Head of caudate nucleus (tissue), 42 donors: Measurements from ENCODE around the gene ADPRM.

Source experiments
- DNase-seq, 42 donors: peaks; one replicate each; pipeline versions ENCODE4 v3.0.0 to v3.0.0-alpha.2; 2020 to 2021; ENCODE audit warnings: mixed read lengths in 7 of 42
- intact Hi-C: fragments of 100-400 bp; cut with DNase I; formaldehyde crosslinking; loops from one replicate; pipeline ENCODE4 v1.15.0; 2022

ADPRM gene

GRCh38 chr17:10697092-10698081, at the start of gene ADPRM, which contains the start of gene SCO1:
Gene ADPRM (plus strand): TSS chr17:10697594. CDS start chr17:10704927, 7,333 bp downstream.
Gene SCO1 (minus strand): TSS chr17:10697533. CDS start chr17:10697507, 26 bp downstream.
- intact Hi-C loops, result no loop called here

GRCh38 chr17:10648381-10648780, 49.0 kb upstream of the ADPRM start:
- no peak for DNase-seq
- intact Hi-C loops, result no loop called here

More at GRCh38 chr17:10697092-10698081, at the start of gene ADPRM, which contains the start of gene SCO1:
- peak; percentile 91 to 98 (median 95) for DNase-seq

GRCh38 chr17:10648956-10649355, 48.4 kb upstream of the ADPRM start:
- no peak for DNase-seq
- intact Hi-C loops, result no loop called here

- intact Hi-C loops, result no loop called here
- DNase-seq, result no peak
Observed at GRCh38 chr17:10649602-10650001, 47.8 kb upstream of the ADPRM start.

GRCh38 chr17:10651927-10652326, 45.5 kb upstream of the ADPRM start:
- intact Hi-C loops, result no loop called here
- no peak for DNase-seq

GRCh38 chr17:10652984-10653659, 44.3 kb upstream of the ADPRM start:
- intact Hi-C loops, result no loop called here

GRCh38 chr17:10653987-10654386, 43.4 kb upstream of the ADPRM start:
- no peak for DNase-seq
- intact Hi-C loops, result no loop called here

More at GRCh38 chr17:10652984-10653659, 44.3 kb upstream of the ADPRM start:
- peak in 6 of 42 donors; percentile 5 to 32 (median 12) for DNase-seq

GRCh38 chr17:10657148-10657547, 40.2 kb upstream of the ADPRM start, which contains the start of gene MYH3:
Gene MYH3 (minus strand): TSS chr17:10657309. CDS start chr17:10655064, 2,245 bp downstream.
- peak in 39 of 42 donors; percentile 14 to 80 (median 46) for DNase-seq
- intact Hi-C loops, result no loop called here

- DNase-seq, result no peak
- intact Hi-C loops, result no loop called here
Observed at GRCh38 chr17:10657879-10658278, 39.5 kb upstream of the ADPRM start.

- DNase-seq, result no peak
- intact Hi-C loops, result no loop called here
Observed at GRCh38 chr17:10661437-10661836, 36.0 kb upstream of the ADPRM start.

GRCh38 chr17:10663231-10663630, 34.2 kb upstream of the ADPRM start:
- intact Hi-C loops, result no loop called here
- no peak for DNase-seq

GRCh38 chr17:10664571-10664970, 32.8 kb upstream of the ADPRM start:
- intact Hi-C loops, result no loop called here
- DNase-seq, result no peak

GRCh38 chr17:10666906-10667305, 30.5 kb upstream of the ADPRM start:
- intact Hi-C loops, result no loop called here
- DNase-seq, result no peak

GRCh38 chr17:10668775-10669174, 28.6 kb upstream of the ADPRM start:
- no peak for DNase-seq
- intact Hi-C loops, result no loop called here

- intact Hi-C loops, result no loop called here
- no peak for DNase-seq
Observed at GRCh38 chr17:10673312-10673711, 24.1 kb upstream of the ADPRM start.

- no peak for DNase-seq
- intact Hi-C loops, result no loop called here
Observed at GRCh38 chr17:10674704-10675103, 22.7 kb upstream of the ADPRM start.

- intact Hi-C loops, result no loop called here
- no peak for DNase-seq
Observed at GRCh38 chr17:10681866-10682446, 15.4 kb upstream of the ADPRM start.

- no peak for DNase-seq
- intact Hi-C loops, result no loop called here
Observed at GRCh38 chr17:10683853-10684252, 13.5 kb upstream of the ADPRM start.

GRCh38 chr17:10687499-10687898, 9.9 kb upstream of the ADPRM start:
- intact Hi-C loops, result no loop called here
- DNase-seq, result no peak
